AG10803 (cell line): ENCODE data around the gene TUBG2.

Experiments
- DNase-seq: peaks from one replicate; pipeline ENCODE4 v3.0.0; 2010; ENCODE audit warnings: low read depth
- H3K4me3 ChIP-seq: 2 replicates; pipeline ENCODE4 v1.5.1; 2011; ENCODE audit warnings: mild to moderate bottlenecking, low read length, control low read depth
- CTCF ChIP-seq: conservative IDR thresholded peaks from 2 replicates; pipeline ENCODE4 v1.5.1; 2011; ENCODE audit warnings: mild to moderate bottlenecking, low read length, control low read depth, inconsistent platforms

Gene TUBG2

DNA sequence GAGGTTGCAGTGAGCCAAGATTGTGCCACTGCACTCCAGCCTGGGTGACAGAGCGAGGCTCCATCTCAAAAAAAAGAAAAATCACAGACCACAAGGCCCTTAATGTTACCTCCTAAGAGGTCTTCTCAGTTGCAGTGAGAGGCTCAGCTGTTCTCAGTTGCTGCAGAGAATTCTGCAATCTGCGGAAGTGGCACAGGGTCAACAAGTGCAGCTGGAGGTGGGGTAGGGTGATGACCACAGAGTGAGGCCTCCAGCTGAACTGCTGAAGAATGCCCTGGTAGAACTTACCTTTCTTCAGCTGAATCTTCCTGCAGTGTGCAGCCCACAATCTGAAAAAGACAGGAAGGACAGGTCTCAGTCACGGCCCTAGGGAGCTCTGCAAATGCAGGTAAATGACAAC is 49.5 kb downstream of the TUBG2 start:
- no peak overlapping the region for H3K4me3 ChIP-seq
- no peak for DNase-seq
- no peak for TF ChIP-seq CTCF

DNA sequence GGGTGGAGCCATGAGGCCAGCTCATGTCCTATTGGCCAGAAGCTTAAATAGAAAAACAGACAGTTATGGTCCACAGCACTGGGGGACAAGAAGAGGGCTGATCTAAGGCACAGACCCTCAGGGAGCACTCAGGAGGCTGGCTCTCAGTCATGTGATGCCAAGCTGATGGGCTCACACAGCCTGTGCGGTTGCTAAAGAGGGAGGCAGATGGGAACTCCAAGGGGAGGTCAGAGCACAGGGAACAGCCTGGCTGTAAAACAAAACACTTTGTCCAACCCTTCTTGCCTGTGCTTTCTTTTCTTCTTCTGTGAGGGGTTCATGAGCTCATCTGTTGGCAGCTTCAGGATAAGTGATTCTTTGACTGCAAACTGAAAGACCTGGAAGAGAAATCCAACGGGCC is 50.5 kb downstream of the TUBG2 start:
- no peak for DNase-seq
- TF ChIP-seq CTCF = no peak
- H3K4me3 ChIP-seq = no peak overlapping the region
